HepG2 (cell line): Measurements from ENCODE around the gene UQCC2. TPM values are rescaled to one million over a fixed set of nuclear protein-coding genes. Genes with fewer than 3 reads are reported as not detected.
A peak's percentile ranks its signal among the peaks of the same experiment; 100 is the strongest.

Source experiments
- ASH2L ChIP-seq: fragments of 300-600, 200-600 bp; sonication (generic); IDR thresholded peaks from 2 replicates; pipeline ENCODE4 v1.7.0; 2017; ENCODE audit warnings: low read depth, mild to moderate bottlenecking, moderate library complexity, mixed read lengths, low read length; ENCODE audit not compliant: insufficient read length
- ATF7 ChIP-seq, 2 experiments: fragments of 450-650 bp in 1 of 2; sonication (generic) in 1 of 2; formaldehyde crosslinking in 1 of 2; IDR thresholded peaks; 2 replicates each; pipeline versions ENCODE4 v1.4.0 to v1.6.1; 2016 to 2020; ENCODE audit warnings: antibody characterized with exemption in 1 of 2, mild to moderate bottlenecking in 1 of 2, missing genetic modification reagents in 1 of 2
- CENPT ChIP-seq: sonication (generic); formaldehyde crosslinking; IDR thresholded peaks from 2 replicates; pipeline ENCODE4 v1.8.0; 2022; ENCODE audit warnings: low read depth, mild to moderate bottlenecking, moderate library complexity, missing genetic modification reagents
- GABPA ChIP-seq, 2 experiments: IDR thresholded peaks; 2 replicates each; pipeline ENCODE4 v1.6.1; 2011 to 2016; ENCODE audit warnings: low read depth in 2 of 2, low read length in 1 of 2, missing biosample characterization in 1 of 2, missing genetic modification characterization in 1 of 2
- GLI4 ChIP-seq: sonication (generic); formaldehyde crosslinking; IDR thresholded peaks from 2 replicates; pipeline ENCODE4 v1.5.1; 2020; ENCODE audit warnings: missing genetic modification reagents, mild to moderate bottlenecking, moderate library complexity, borderline replicate concordance
- JUNB ChIP-seq: sonication (generic); formaldehyde crosslinking; IDR thresholded peaks from 2 replicates; pipeline ENCODE4 v1.8.0; 2022; ENCODE audit warnings: missing genetic modification reagents, mild to moderate bottlenecking, borderline replicate concordance
- KMT2B ChIP-seq: IDR thresholded peaks from 2 replicates; pipeline ENCODE4 v1.6.1; 2016; ENCODE audit warnings: missing genetic modification reagents, missing compliant biosample characterization
- MAFK ChIP-seq, 2 experiments: IDR thresholded peaks in 1 of 2; conservative IDR thresholded peaks in 1 of 2; 2 replicates each; pipeline ENCODE4 v1.6.1; 2011; ENCODE audit warnings: improper control_type of control experiment in 2 of 2, low read length in 2 of 2
- PAX8 ChIP-seq: sonication (generic); formaldehyde crosslinking; IDR thresholded peaks from 2 replicates; pipeline ENCODE4 v1.8.0; 2022; ENCODE audit warnings: mild to moderate bottlenecking, missing genetic modification reagents, borderline replicate concordance
- PHF8 ChIP-seq: sonication (generic); formaldehyde crosslinking; IDR thresholded peaks from 2 replicates; pipeline ENCODE4 v1.5.0; 2020; ENCODE audit warnings: missing genetic modification reagents
- SOX13 ChIP-seq, 3 experiments: fragments of 450-650 bp in 1 of 3; sonication (generic) in 1 of 3; formaldehyde crosslinking in 1 of 3; IDR thresholded peaks in 2 of 3; conservative IDR thresholded peaks in 1 of 3; 2 replicates each; pipeline versions ENCODE4 v1.5.0 to v1.6.1; 2016 to 2020; ENCODE audit warnings: antibody characterized with exemption in 1 of 3, mild to moderate bottlenecking in 1 of 3, missing compliant biosample characterization in 1 of 3, missing genetic modification reagents in 1 of 3, moderate library complexity in 1 of 3
- ZC3H4 ChIP-seq: sonication (generic); formaldehyde crosslinking; IDR thresholded peaks from 2 replicates; pipeline ENCODE4 v1.4.0; 2020; ENCODE audit warnings: missing genetic modification reagents, borderline replicate concordance
- ZEB1 ChIP-seq: IDR thresholded peaks from 2 replicates; pipeline ENCODE4 v1.6.1; 2012; ENCODE audit warnings: mild to moderate bottlenecking, low read depth, inconsistent platforms; ENCODE audit not compliant: insufficient replicate concordance
- ZNF232 ChIP-seq: sonication (generic); formaldehyde crosslinking; IDR thresholded peaks from 2 replicates; pipeline ENCODE4 v1.4.0; 2020; ENCODE audit warnings: missing genetic modification reagents, borderline replicate concordance
- ZNF317 ChIP-seq: sonication (generic); formaldehyde crosslinking; IDR thresholded peaks from 2 replicates; pipeline ENCODE4 v1.5.0; 2020; ENCODE audit warnings: mild to moderate bottlenecking, missing genetic modification reagents
- ZNF430 ChIP-seq: sonication (generic); formaldehyde crosslinking; IDR thresholded peaks from 2 replicates; pipeline ENCODE4 v1.9.0; 2021; ENCODE audit warnings: mild to moderate bottlenecking, missing genetic modification reagents
- ZNF550 ChIP-seq: sonication (generic); formaldehyde crosslinking; IDR thresholded peaks from 2 replicates; pipeline ENCODE4 v1.4.0; 2020; ENCODE audit warnings: mild to moderate bottlenecking, missing genetic modification reagents, borderline replicate concordance
- ZNF616 ChIP-seq: sonication (generic); formaldehyde crosslinking; IDR thresholded peaks from 2 replicates; pipeline ENCODE4 v1.5.0; 2020; ENCODE audit warnings: low read depth, mild to moderate bottlenecking, missing genetic modification reagents
- ZNF782 ChIP-seq: sonication (generic); formaldehyde crosslinking; IDR thresholded peaks from 2 replicates; pipeline ENCODE4 v1.4.0; 2020; ENCODE audit warnings: missing genetic modification reagents, mild to moderate bottlenecking, borderline replicate concordance
- polyA plus RNA-seq, 8 experiments: library from polyadenylated mRNA; depleted of rRNA in 3 of 8; stranded (reverse) in 7 of 8; unstranded in 1 of 8; fragments of >200 nt; fragmentation: Illumina TruSeq in 4 of 8; extraction: Trizol in 4 of 8; gene quantifications; 2 replicates each; pipeline versions ENCODE4 v1.2.1 to v1.2.3, GENCODE V29; 2011 to 2016; ENCODE audit warnings: low read depth in 4 of 8, missing spikeins in 1 of 8, mixed read lengths in 1 of 8; ENCODE audit not compliant: insufficient read depth in 1 of 8
- total RNA-seq, 5 experiments: library from RNA; depleted of rRNA; stranded (reverse); fragments of >200 nt; fragmentation: Illumina TruSeq; extraction: Trizol; gene quantifications; 2 replicates each; pipeline ENCODE4 v1.2.3, GENCODE V29; 2016; ENCODE audit warnings: low read depth in 1 of 5
- TF ChIP-seq, protein P1 (sequence below): sonication (generic); formaldehyde crosslinking; IDR thresholded peaks from 2 replicates; pipeline ENCODE4 v1.5.1; 2020; ENCODE audit warnings: missing genetic modification reagents, mild to moderate bottlenecking, borderline replicate concordance
- TF ChIP-seq, protein P2 (sequence below): sonication (generic); formaldehyde crosslinking; IDR thresholded peaks from 2 replicates; pipeline ENCODE4 v1.8.0; 2023; ENCODE audit warnings: mild to moderate bottlenecking, missing genetic modification reagents
- TF ChIP-seq, protein P3 (sequence below): sonication (generic); formaldehyde crosslinking; IDR thresholded peaks from 2 replicates; pipeline ENCODE4 v1.5.1; 2020; ENCODE audit warnings: missing genetic modification reagents, mild to moderate bottlenecking, borderline replicate concordance

UQCC2 gene
- total and polyA plus RNA-seq, 2 of the 13 experiments (the other 11 are each of a cell fraction or from before 2014, with no cell fraction given): 82.4 to 238 TPM

DNA sequence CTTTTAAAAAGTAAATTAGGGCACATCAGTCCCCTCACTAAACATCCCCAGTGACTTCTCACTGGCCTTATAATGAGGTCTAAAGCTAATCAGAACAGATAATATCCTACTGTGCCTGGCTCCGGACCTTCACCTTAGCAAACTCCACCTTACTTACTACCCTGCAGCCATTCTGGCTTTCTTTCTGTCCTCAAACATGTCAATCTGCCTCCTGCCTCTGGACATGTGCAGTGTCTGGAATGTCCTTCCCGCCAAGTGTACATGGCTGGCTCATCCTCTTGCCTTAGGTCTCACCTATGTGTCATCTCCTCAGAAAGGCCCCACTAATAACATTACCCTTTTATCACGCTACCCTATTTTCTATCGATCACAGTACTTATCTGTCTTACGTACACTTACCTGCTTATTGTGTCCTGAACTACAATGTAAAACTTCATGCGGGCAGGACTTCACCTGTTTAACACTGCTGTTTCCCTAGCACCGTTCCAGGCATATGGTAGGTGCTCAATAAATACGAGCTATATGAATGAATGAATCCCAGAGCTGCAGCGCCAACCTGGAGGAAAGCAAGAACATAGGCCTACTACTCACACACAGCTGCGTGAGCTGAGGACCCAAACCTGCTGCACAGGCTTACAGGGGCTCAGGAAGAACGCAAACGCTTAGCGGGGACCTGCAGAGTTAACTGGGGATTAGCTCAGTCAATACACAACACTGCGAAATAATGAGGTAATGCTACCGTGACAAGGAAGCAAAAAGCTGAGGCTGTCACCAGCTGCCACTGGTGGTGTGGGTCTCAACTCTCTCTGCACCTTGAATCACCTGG, 991 bp downstream of the UQCC2 start (continued):
- TF ChIP-seq MAFK (conservative IDR thresholded peaks at IDR 0.05 in 1 of 2, IDR thresholded peaks at IDR 0.05 in 1 of 2; ENCODE audit: low read length in 2 of 2) (no peak), PAX8 (CRISPR knock-in tag) (no peak), ZC3H4 (peak; percentile 27; the same call in 1 of the 2 replicates), ZNF616 (CRISPR knock-in tag) (no peak), ZNF232 (no peak), SOX13 (IDR thresholded peaks at IDR 0.05) (no peak), SOX13 (CRISPR knock-in tag; conservative IDR thresholded peaks at IDR 0.05 in 1 of 2, IDR thresholded peaks at IDR 0.05 in 1 of 2) (no peak), ASH2L (no peak), JUNB (CRISPR knock-in tag) (no peak), ZEB1 (no peak), GABPA (IDR thresholded peaks at IDR 0.05; ENCODE audit: low read depth, low read length) (no peak), GABPA (CRISPR knock-in tag; IDR thresholded peaks at IDR 0.05; ENCODE audit: low read depth) (no peak), ZNF317 (CRISPR knock-in tag) (no peak), ZNF550 (no peak), ZNF782 (CRISPR knock-in tag) (0 out of 2 replicates have a peak, but pooled peaks have one; percentile 21), PHF8 (no peak), CENPT (CRISPR knock-in tag) (no peak), ZNF430 (CRISPR knock-in tag) (0 out of 2 replicates have a peak, but pooled peaks have one; percentile 4), KMT2B (CRISPR knock-in tag) (no peak), GLI4 (0 out of 2 replicates have a peak, but pooled peaks have one; percentile 50), ATF7 (IDR thresholded peaks at IDR 0.05) (no peak), ATF7 (CRISPR knock-in tag; IDR thresholded peaks at IDR 0.05) (no peak)
- TF ChIP-seq, protein P1, sequence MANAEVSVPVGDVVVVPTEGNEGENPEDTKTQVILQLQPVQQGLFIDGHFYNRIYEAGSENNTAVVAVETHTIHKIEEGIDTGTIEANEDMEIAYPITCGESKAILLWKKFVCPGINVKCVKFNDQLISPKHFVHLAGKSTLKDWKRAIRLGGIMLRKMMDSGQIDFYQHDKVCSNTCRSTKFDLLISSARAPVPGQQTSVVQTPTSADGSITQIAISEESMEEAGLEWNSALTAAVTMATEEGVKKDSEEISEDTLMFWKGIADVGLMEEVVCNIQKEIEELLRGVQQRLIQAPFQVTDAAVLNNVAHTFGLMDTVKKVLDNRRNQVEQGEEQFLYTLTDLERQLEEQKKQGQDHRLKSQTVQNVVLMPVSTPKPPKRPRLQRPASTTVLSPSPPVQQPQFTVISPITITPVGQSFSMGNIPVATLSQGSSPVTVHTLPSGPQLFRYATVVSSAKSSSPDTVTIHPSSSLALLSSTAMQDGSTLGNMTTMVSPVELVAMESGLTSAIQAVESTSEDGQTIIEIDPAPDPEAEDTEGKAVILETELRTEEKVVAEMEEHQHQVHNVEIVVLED (CRISPR knock-in tag): no peak
- TF ChIP-seq, protein P2, sequence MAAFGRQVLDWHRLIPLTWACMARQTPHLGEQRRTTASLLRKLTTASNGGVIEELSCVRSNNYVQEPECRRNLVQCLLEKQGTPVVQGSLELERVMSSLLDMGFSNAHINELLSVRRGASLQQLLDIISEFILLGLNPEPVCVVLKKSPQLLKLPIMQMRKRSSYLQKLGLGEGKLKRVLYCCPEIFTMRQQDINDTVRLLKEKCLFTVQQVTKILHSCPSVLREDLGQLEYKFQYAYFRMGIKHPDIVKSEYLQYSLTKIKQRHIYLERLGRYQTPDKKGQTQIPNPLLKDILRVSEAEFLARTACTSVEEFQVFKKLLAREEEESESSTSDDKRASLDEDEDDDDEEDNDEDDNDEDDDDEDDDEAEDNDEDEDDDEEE (CRISPR knock-in tag): no peak
- TF ChIP-seq, protein P3, sequence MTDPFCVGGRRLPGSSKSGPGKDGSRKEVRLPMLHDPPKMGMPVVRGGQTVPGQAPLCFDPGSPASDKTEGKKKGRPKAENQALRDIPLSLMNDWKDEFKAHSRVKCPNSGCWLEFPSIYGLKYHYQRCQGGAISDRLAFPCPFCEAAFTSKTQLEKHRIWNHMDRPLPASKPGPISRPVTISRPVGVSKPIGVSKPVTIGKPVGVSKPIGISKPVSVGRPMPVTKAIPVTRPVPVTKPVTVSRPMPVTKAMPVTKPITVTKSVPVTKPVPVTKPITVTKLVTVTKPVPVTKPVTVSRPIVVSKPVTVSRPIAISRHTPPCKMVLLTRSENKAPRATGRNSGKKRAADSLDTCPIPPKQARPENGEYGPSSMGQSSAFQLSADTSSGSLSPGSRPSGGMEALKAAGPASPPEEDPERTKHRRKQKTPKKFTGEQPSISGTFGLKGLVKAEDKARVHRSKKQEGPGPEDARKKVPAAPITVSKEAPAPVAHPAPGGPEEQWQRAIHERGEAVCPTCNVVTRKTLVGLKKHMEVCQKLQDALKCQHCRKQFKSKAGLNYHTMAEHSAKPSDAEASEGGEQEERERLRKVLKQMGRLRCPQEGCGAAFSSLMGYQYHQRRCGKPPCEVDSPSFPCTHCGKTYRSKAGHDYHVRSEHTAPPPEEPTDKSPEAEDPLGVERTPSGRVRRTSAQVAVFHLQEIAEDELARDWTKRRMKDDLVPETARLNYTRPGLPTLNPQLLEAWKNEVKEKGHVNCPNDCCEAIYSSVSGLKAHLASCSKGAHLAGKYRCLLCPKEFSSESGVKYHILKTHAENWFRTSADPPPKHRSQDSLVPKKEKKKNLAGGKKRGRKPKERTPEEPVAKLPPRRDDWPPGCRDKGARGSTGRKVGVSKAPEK (CRISPR knock-in tag): no peak
